Measurements from ENCODE around the gene ESR2. TPM values are rescaled to one million over a fixed set of nuclear protein-coding genes. Genes with fewer than 3 reads are reported as not detected.
"Not testable (repeated sequence)": the region's sequence is repeated elsewhere in the genome, so short reads cannot be mapped to it uniquely, and the experiment has no call there.

Gene ESR2
- total RNA-seq, 5 donors from 2014 or later (not counting 1 experiment from before 2014, with no cell fraction given) = 0.20 to 0.70 (median 0.43) TPM; not detected in 1

DNA sequence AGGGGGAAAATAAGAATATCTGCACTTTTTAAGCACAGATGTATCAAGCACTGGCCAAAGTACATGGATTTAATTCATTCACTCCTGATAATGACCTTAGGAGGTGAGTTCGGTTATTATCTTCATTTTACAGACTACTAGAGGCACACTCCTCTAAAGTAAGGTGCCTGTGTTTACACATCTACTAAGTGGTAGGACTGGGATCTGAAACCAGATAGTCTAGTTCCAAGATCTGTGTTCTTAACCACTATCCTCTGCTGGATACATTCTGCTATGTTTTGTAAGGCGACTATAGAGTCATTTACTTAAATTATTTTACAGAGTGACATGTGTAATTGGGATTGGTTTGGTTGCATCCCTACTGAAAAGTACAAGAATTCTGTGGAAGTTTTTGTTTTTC is 175.3 kb downstream of the ESR2 start:
- Mint-ChIP-seq H3K27ac (no peak overlapping the region), H3K27me3 (no peaks in the 10 kb centered on the region), H3K9me3 (no peaks in the 10 kb centered on the region), H3K4me1 (no peaks in the 10 kb centered on the region), H3K4me3 (no peak overlapping the region), H3K36me3 (peaks cover 58% of the 10 kb centered on the region)
- no CpG with 5 or more reads among the region's 2 CpGs for WGBS (ENCODE audit: insufficient coverage)
- H3K4me1 ChIP-seq (ENCODE audit: control insufficient read depth in 1 of 2, extremely low read depth in 1 of 2, insufficient read depth in 2 of 2, low read length in 2 of 2) = no peaks in the 10 kb centered on the region
- H3K36me3 ChIP-seq (ENCODE audit: control insufficient read depth in 2 of 2, extremely low read depth in 1 of 2, insufficient read depth in 1 of 2, low read length in 1 of 2) = peaks cover 4 to 76% of the 10 kb centered on the region in 2 donors
- DNase-seq (no peak), ATAC-seq (replicated peaks in 1 of 4) (no peak)
- H3K27me3 ChIP-seq (replicated peaks in 1 of 2; ENCODE audit: control insufficient read depth in 2 of 2, extremely low read depth in 1 of 2, insufficient read depth in 2 of 2, low read length in 1 of 2) = no peaks in the 10 kb centered on the region
- H3K4me3 ChIP-seq (ENCODE audit: control insufficient read depth in 1 of 2, extremely low read depth in 1 of 2, low read length in 1 of 2) = no peak overlapping the region
- POLR2A ChIA-PET = no interaction called here
- H3K9me3 ChIP-seq = no peaks in the 10 kb centered on the region
- H3K27ac ChIP-seq (ENCODE audit: low read length) = no peak overlapping the region
- CTCF ChIA-PET = no interaction called here

DNA sequence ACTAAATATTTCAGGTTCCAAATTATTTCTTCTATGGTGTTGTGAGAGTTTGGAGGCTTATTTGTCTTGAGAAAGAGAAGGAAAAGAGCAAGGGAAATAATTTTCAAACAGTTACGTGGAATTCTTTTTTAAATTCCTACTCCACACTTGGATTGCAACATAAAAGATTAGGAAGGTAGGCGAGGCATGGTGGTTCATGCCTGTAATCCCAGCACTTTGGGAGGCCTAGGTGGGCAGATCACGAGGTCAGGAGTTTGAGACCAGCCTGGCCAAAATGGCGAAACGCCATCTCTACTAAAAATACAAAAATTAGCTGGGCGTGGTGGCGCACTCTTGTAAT is 175.8 kb downstream of the ESR2 start:
- ATAC-seq (replicated peaks in 1 of 4); CTCF ChIA-PET; H3K27me3 ChIP-seq (replicated peaks in 1 of 2; ENCODE audit: control insufficient read depth in 2 of 2, extremely low read depth in 1 of 2, insufficient read depth in 2 of 2, low read length in 1 of 2); H3K27me3 Mint-ChIP-seq; H3K27ac Mint-ChIP-seq; H3K9me3 Mint-ChIP-seq; H3K9me3 ChIP-seq; DNase-seq; H3K27ac ChIP-seq (ENCODE audit: low read length); POLR2A ChIA-PET; H3K4me3 ChIP-seq (ENCODE audit: control insufficient read depth in 1 of 2, extremely low read depth in 1 of 2, low read length in 1 of 2); H3K4me3 Mint-ChIP-seq; H3K4me1 ChIP-seq (ENCODE audit: control insufficient read depth in 1 of 2, extremely low read depth in 1 of 2, insufficient read depth in 2 of 2, low read length in 2 of 2); H3K4me1 Mint-ChIP-seq: not testable (repeated sequence)
- H3K36me3 Mint-ChIP-seq = peaks cover 59% of the 10 kb centered on the region
- WGBS (ENCODE audit: insufficient coverage) = no CpG with 5 or more reads among the region's 7 CpGs
- peaks cover 4 to 74% of the 10 kb centered on the region in 2 donors for H3K36me3 ChIP-seq (ENCODE audit: control insufficient read depth in 2 of 2, extremely low read depth in 1 of 2, insufficient read depth in 1 of 2, low read length in 1 of 2)

DNA sequence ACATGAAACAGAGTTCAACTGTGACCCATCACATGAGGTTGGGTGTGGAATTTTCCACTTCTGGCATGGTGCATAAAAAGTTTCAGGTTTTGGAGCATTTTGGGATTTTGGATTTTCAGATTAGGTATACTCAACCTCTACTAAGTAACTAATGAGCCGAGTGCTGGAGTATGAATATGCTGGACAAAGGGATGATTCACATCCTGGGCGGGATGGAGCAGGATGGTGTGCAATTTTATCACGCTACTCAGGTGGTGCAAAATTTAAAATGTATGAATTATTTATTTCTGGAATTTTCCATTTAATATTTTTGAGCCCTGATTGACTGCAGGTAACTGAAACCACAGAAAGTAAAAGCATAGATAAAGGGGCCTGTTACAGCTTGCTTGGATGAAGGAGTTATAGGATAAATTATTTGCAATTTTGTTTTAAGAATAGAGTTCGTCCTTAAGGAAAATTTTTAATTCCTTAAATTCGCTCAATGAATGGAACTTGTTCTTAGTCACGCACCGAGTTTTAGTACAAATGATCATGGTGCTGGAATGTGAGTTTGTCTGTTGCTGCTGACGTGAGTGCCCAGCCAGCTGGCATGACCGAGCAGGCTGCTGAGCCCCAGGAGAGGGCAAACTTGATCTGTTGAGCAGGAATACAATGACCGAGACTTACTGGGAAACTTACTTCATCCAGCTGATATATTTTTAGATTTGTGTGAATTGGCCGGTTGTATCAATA is 176.3 kb downstream of the ESR2 start:
- no peak overlapping the region for H3K27ac ChIP-seq (ENCODE audit: low read length)
- H3K4me3 ChIP-seq (ENCODE audit: control insufficient read depth in 1 of 2, extremely low read depth in 1 of 2, low read length in 1 of 2) = no peak overlapping the region
- ChIA-PET POLR2A (no interaction called here), CTCF (no interaction called here)
- ATAC-seq (replicated peaks in 1 of 4) (no peak), DNase-seq (no peak)
- 100% methylated on average over 4 of the region's 11 CpGs for WGBS (ENCODE audit: insufficient coverage)
- peaks cover 4 to 74% of the 10 kb centered on the region in 2 donors for H3K36me3 ChIP-seq (ENCODE audit: control insufficient read depth in 2 of 2, extremely low read depth in 1 of 2, insufficient read depth in 1 of 2, low read length in 1 of 2)
- Mint-ChIP-seq H3K36me3 (peaks cover 60% of the 10 kb centered on the region), H3K27me3 (no peaks in the 10 kb centered on the region), H3K9me3 (no peaks in the 10 kb centered on the region), H3K4me1 (no peaks in the 10 kb centered on the region), H3K27ac (no peak overlapping the region), H3K4me3 (no peak overlapping the region)
- H3K4me1 ChIP-seq (ENCODE audit: control insufficient read depth in 1 of 2, extremely low read depth in 1 of 2, insufficient read depth in 2 of 2, low read length in 2 of 2) = no peaks in the 10 kb centered on the region
- no peaks in the 10 kb centered on the region for H3K9me3 ChIP-seq
- no peaks in the 10 kb centered on the region for H3K27me3 ChIP-seq (replicated peaks in 1 of 2; ENCODE audit: control insufficient read depth in 2 of 2, extremely low read depth in 1 of 2, insufficient read depth in 2 of 2, low read length in 1 of 2)

GRCh38 chr14:64115401-64115800 is 178.8 kb downstream of the ESR2 start:
- H3K36me3 Mint-ChIP-seq = peaks cover 58% of the 10 kb centered on the region
- POLR2A ChIA-PET = interaction anchor here (0.5 to 0.6 kb wide), 2 partner anchors 799 to 1027 kb away, joined by 4 to 5 read pairs; no protein-coding TSS in a partner anchor
- H3K4me3 Mint-ChIP-seq = no peak overlapping the region
- no peaks in the 10 kb centered on the region for H3K4me1 Mint-ChIP-seq
- ATAC-seq (replicated peaks in 1 of 4) (no peak), DNase-seq (no peak)
- CTCF ChIA-PET = no interaction called here
- H3K27ac Mint-ChIP-seq = no peak overlapping the region
- Histone ChIP-seq H3K9me3 (no peaks in the 10 kb centered on the region), H3K36me3 (ENCODE audit: control insufficient read depth in 2 of 2, extremely low read depth in 1 of 2, insufficient read depth in 1 of 2, low read length in 1 of 2) (peaks cover 3 to 56% of the 10 kb centered on the region in 2 donors), H3K27ac (ENCODE audit: low read length) (no peak overlapping the region), H3K4me3 (ENCODE audit: control insufficient read depth in 1 of 2, extremely low read depth in 1 of 2, low read length in 1 of 2) (no peak overlapping the region), H3K4me1 (ENCODE audit: control insufficient read depth in 1 of 2, extremely low read depth in 1 of 2, insufficient read depth in 2 of 2, low read length in 2 of 2) (no peaks in the 10 kb centered on the region), H3K27me3 (replicated peaks in 1 of 2; ENCODE audit: control insufficient read depth in 2 of 2, extremely low read depth in 1 of 2, insufficient read depth in 2 of 2, low read length in 1 of 2) (no peaks in the 10 kb centered on the region)
- WGBS (ENCODE audit: insufficient coverage) = 98% methylated on average over 5 of the region's 6 CpGs
- H3K27me3 Mint-ChIP-seq = no peaks in the 10 kb centered on the region
- no peaks in the 10 kb centered on the region for H3K9me3 Mint-ChIP-seq

DNA sequence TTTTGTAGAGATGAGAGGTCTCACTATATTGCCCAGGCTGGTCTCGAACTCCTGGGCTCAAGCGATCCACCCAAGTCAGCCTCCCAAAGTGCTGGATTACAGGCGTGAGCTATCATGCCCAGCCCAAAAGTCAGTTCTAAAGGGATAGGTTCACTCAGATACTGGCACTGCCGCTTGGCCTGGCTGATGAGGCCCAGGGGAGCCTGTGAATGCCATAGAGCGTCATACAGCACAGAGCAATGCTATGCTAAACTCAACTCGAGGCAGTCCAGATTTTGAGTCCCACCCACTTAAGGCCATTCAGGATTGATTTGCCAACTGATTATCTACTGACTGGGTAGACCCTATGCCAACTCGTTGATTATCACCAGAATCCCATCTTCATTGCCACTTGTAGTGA is 179.4 kb downstream of the ESR2 start:
- H3K27ac Mint-ChIP-seq = no peak overlapping the region
- no peaks in the 10 kb centered on the region for H3K4me1 ChIP-seq (ENCODE audit: control insufficient read depth in 1 of 2, extremely low read depth in 1 of 2, insufficient read depth in 2 of 2, low read length in 2 of 2)
- H3K27me3 Mint-ChIP-seq = no peaks in the 10 kb centered on the region
- ChIA-PET CTCF (no interaction called here), POLR2A (interaction anchor here (0.5 to 0.6 kb wide), 2 partner anchors 800 to 1028 kb away, joined by 4 to 5 read pairs; no protein-coding TSS in a partner anchor)
- 97% methylated on average over 7 of the region's 7 CpGs for WGBS (ENCODE audit: insufficient coverage)
- H3K36me3 Mint-ChIP-seq = peaks cover 62% of the 10 kb centered on the region
- peaks cover 0 to 60% of the 10 kb centered on the region in 2 donors for H3K36me3 ChIP-seq (ENCODE audit: control insufficient read depth in 2 of 2, extremely low read depth in 1 of 2, insufficient read depth in 1 of 2, low read length in 1 of 2)
- H3K27ac ChIP-seq (ENCODE audit: low read length) = no peak overlapping the region
- ATAC-seq (replicated peaks in 1 of 4) = no peak
- no peaks in the 10 kb centered on the region for H3K9me3 ChIP-seq
- no peaks in the 10 kb centered on the region for H3K4me1 Mint-ChIP-seq
- no peaks in the 10 kb centered on the region for H3K9me3 Mint-ChIP-seq
- no peak overlapping the region for H3K4me3 ChIP-seq (ENCODE audit: control insufficient read depth in 1 of 2, extremely low read depth in 1 of 2, low read length in 1 of 2)
- no peak for DNase-seq
- H3K27me3 ChIP-seq (replicated peaks in 1 of 2; ENCODE audit: control insufficient read depth in 2 of 2, extremely low read depth in 1 of 2, insufficient read depth in 2 of 2, low read length in 1 of 2) = no peaks in the 10 kb centered on the region
- no peak overlapping the region for H3K4me3 Mint-ChIP-seq

DNA sequence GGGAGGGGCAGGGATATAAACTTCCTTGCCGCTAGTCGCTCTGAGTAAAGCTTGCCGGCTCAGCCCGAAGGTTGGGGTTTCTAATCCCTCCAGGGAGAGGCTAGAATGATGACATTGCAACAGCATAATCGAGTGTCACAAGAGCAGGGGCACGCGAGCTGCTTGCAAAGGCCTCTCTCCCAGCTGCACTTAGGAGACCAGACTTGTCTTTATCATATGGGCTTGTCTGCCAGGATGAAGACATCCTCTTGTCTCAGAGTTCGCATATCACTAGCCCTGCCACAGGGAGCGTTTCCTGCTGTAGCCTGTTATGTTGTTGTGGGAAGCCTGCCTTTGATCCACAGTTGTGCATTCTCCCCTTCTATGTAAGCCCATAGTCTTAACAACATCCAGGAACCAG is 180.0 kb downstream of the ESR2 start:
- no peaks in the 10 kb centered on the region for H3K27me3 ChIP-seq (replicated peaks in 1 of 2; ENCODE audit: control insufficient read depth in 2 of 2, extremely low read depth in 1 of 2, insufficient read depth in 2 of 2, low read length in 1 of 2)
- Mint-ChIP-seq H3K9me3 (no peaks in the 10 kb centered on the region), H3K27ac (no peak overlapping the region), H3K4me1 (no peaks in the 10 kb centered on the region), H3K36me3 (peaks cover 62% of the 10 kb centered on the region), H3K4me3 (no peak overlapping the region), H3K27me3 (no peaks in the 10 kb centered on the region)
- ChIA-PET CTCF (no interaction called here), POLR2A (no interaction called here)
- ATAC-seq (replicated peaks in 1 of 4) = no peak
- no peak for DNase-seq
- no peaks in the 10 kb centered on the region for H3K4me1 ChIP-seq (ENCODE audit: control insufficient read depth in 1 of 2, extremely low read depth in 1 of 2, insufficient read depth in 2 of 2, low read length in 2 of 2)
- H3K4me3 ChIP-seq (ENCODE audit: control insufficient read depth in 1 of 2, extremely low read depth in 1 of 2, low read length in 1 of 2) = no peak overlapping the region
- peaks cover 0 to 59% of the 10 kb centered on the region in 2 donors for H3K36me3 ChIP-seq (ENCODE audit: control insufficient read depth in 2 of 2, extremely low read depth in 1 of 2, insufficient read depth in 1 of 2, low read length in 1 of 2)
- WGBS (ENCODE audit: insufficient coverage) = 97% methylated on average over 7 of the region's 9 CpGs
- H3K27ac ChIP-seq (ENCODE audit: low read length) = no peak overlapping the region
- no peaks in the 10 kb centered on the region for H3K9me3 ChIP-seq

Measured in T-cell (primary cell).